Omental fat pad (tissue), 4 donors: ENCODE data around the gene MYCN. TPM values are rescaled to one million over a fixed set of nuclear protein-coding genes. Genes with fewer than 3 reads are reported as not detected.

ENCODE experiments used
- ATAC-seq: fragments of 150-250 bp; one replicate; pipeline ENCODE4 v1.9.1; 2016; ENCODE audit warnings: mild to moderate bottlenecking, moderate library complexity; ENCODE audit not compliant: low FRiP score
- DNase-seq: peaks from one replicate; pipeline ENCODE4 v3.0.0-alpha.2; 2019; ENCODE audit warnings: low spot score
- total RNA-seq, 4 donors: library from RNA; depleted of rRNA; stranded (reverse); fragments of >200 nt; gene quantifications; one replicate each; pipeline ENCODE4 v1.1.0, GENCODE V29; 2016
- TF ChIP-seq, protein P1 (sequence below), 3 donors: fragments of 450-650 bp; IDR thresholded peaks; one replicate each; pipeline ENCODE4 v1.5.1; 2016 to 2017; ENCODE audit warnings: antibody characterized with exemption in 3 of 3, mild to moderate bottlenecking in 3 of 3, moderate library complexity in 2 of 3

The MYCN gene
- total RNA-seq, 4 donors from 2014 or later, result 0.19 to 0.47 TPM; not detected in 2

DNA sequence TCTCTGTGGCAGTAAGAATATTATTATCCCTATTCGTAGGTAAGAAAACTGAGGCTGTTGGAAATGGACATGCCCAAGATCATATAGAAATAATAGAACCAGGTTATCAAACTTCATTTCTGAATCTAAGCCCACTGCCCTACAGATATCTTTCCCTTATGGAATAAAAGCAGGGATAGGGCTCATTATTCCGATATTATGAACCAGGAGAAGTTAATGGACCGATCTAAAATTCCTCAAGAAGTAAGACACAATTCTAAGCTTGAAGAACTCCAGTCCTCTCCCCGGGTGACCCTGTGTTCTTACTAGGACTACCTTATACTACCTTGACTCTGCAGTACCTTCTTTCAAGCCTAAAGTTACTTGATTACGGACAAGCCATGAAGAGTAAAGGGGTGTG is 8.4 kb upstream of the MYCN start:
- TF ChIP-seq, protein P1, sequence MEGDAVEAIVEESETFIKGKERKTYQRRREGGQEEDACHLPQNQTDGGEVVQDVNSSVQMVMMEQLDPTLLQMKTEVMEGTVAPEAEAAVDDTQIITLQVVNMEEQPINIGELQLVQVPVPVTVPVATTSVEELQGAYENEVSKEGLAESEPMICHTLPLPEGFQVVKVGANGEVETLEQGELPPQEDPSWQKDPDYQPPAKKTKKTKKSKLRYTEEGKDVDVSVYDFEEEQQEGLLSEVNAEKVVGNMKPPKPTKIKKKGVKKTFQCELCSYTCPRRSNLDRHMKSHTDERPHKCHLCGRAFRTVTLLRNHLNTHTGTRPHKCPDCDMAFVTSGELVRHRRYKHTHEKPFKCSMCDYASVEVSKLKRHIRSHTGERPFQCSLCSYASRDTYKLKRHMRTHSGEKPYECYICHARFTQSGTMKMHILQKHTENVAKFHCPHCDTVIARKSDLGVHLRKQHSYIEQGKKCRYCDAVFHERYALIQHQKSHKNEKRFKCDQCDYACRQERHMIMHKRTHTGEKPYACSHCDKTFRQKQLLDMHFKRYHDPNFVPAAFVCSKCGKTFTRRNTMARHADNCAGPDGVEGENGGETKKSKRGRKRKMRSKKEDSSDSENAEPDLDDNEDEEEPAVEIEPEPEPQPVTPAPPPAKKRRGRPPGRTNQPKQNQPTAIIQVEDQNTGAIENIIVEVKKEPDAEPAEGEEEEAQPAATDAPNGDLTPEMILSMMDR (IDR thresholded peaks at IDR 0.05), result no peak
- DNase-seq (no peak), ATAC-seq (no peak)

DNA sequence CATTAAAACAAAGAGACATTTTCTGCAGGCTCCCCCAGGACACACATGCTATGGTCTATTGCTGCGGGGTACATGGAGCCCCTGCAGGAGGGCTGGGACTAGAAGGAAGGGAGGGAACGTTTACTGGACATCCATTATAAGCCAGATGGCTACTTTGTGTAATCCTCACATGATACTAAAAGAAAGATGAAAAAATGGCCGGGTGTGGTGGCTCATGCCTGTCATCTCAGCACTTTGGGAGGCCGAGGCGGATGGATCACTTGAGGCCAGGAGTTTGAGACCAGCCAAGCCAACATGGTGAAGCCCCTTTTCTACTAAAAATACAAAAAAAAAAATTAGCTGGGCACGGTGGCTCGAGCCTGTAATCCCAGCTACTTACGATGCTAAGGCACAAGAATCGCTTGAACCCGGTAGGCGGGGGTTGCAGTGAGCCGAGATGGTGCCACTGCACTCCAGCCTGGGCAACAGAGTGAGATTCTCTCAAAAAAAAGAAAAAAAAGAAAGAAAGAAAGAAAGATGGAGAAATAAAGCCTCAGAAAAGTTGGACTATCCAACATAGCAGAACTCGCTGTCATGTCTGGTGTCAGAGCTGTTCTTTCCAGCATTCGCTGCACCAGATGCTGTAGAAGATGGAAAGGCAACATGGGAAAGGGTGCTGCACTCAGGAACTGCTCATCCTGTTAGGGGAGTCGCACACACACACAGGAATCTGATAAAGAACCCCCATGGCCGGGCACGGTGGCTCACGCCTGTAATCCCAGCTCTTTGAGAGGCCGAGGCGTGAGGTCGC is 7.8 kb upstream of the MYCN start:
- ATAC-seq, result no peak
- no peak for DNase-seq
- TF ChIP-seq, protein P1 (IDR thresholded peaks at IDR 0.05), result no peak

DNA sequence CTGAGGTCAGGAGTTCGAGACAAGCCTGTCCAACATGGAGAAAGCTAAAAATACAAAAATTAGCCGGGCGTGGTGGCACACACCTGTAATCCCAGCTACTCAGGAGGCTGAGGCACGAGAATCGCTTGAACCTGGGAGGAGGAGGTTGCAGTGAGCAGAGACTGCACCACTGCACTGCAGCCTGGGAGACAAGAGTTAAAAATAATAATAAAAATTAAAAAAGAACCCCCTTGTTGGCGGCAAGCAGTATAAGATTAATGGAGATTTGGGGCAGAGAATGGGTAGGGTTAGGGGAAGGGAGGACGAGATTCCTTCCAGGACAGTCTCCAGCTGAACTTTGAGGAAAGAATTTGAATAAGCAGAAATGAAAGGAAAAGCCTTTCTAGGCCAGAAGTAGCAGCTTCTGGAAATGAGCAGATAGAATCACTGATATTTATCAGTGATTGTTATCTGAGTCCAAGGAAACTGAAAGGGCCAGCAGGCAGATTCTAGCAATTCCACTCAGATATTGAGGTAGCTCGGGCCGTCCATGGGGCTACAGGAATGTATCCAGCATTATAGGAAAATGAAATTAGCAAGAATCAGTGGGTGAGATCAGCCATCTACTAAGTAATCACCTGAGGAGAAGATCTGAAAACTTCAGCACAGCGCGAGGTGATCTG is 7.0 kb upstream of the MYCN start:
- ATAC-seq (no peak), DNase-seq (no peak)
- TF ChIP-seq, protein P1 (IDR thresholded peaks at IDR 0.05), result no peak

DNA sequence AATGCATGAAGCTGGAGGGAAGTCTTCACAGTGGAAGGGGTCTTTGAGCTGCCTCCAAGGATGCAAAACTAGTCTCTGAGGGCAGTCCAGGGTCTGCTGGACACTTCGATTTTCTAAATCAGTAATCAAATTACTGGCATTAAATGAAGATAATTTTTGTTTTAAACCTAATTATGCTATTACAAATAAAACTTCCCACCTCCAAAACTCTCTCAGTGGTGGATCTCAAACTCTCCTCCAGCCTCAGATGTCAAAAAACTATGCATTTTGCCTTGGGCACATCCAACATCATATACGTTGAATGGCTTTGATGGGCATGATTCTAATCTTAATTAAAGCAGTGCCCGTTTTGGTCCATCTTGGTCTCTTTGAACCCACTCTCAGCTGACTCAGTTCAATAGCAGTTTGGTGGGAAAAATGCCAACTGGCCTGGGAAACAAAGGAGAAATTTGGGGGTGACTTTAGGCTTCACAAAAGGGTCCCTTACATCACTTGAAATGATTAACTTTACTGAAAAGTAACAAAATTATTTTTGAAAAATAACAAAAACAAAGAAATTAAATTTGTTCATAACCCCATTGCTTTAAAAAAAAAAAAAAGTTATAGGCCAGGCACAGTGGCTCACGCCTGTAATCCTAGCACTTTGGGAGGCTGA is 5.9 kb upstream of the MYCN start:
- ATAC-seq (no peak), DNase-seq (no peak)
- TF ChIP-seq, protein P1 (IDR thresholded peaks at IDR 0.05), result no peak

DNA sequence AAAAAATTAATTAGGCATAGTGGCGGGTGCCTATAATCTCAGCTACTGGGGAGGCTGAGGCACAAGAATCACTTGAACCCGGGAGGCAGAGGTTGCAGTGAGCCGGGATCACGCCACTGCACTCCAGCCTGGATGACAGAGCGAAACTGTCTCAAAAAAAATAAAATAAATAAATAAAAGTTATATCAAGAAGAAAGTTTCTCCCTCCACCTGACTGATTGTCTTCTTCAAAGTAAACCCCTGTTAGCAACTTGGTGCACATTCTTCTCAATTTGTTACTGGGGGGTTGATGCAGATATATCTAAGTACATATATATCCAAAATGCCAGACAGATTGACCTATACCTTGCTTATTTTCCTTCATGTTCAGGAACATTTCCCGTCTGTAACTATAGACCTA is 5.2 kb upstream of the MYCN start:
- TF ChIP-seq, protein P1 (IDR thresholded peaks at IDR 0.05), result no peak
- DNase-seq, result no peak
- ATAC-seq, result no peak

DNA sequence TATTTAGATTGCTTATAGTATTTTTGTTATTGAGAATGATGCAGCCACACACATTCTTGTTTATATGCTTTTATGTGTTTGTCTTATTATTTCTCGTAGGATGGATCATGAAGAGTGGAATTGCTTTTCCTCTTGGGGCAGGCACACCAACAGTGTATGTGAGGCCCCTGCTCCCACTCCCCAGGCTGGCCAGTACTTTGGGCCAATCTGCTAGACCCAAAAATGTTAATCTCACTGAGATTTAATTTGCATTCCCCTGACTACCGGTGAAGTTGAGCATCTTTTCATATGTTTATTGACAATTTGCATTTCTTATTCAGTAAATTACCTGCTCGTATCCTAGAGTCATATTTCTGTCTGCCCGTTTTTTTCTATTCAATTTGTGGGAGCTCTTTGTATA is 4.7 kb upstream of the MYCN start:
- DNase-seq (no peak), ATAC-seq (no peak)
- TF ChIP-seq, protein P1 (IDR thresholded peaks at IDR 0.05), result no peak
